Putamen (tissue), 1 donor: ENCODE results near the gene CABP7.
"Not testable (repeated sequence)": the region's sequence is repeated elsewhere in the genome, so short reads cannot be mapped to it uniquely, and the experiment has no call there.

ENCODE experiments used
- DNase-seq: peaks from one replicate; pipeline ENCODE4 v3.0.0-alpha.2; 2016; ENCODE audit warnings: low spot score

Gene CABP7

GRCh38 chr22:29750029-29750428 lies 30.2 kb downstream of the CABP7 start:
- DNase-seq, result no peak

GRCh38 chr22:29750559-29751538 lies 31.0 kb downstream of the CABP7 start:
- no peak for DNase-seq

- DNase-seq, result no peak
Measured at GRCh38 chr22:29751669-29752068, 31.9 kb downstream of the CABP7 start.

DNA sequence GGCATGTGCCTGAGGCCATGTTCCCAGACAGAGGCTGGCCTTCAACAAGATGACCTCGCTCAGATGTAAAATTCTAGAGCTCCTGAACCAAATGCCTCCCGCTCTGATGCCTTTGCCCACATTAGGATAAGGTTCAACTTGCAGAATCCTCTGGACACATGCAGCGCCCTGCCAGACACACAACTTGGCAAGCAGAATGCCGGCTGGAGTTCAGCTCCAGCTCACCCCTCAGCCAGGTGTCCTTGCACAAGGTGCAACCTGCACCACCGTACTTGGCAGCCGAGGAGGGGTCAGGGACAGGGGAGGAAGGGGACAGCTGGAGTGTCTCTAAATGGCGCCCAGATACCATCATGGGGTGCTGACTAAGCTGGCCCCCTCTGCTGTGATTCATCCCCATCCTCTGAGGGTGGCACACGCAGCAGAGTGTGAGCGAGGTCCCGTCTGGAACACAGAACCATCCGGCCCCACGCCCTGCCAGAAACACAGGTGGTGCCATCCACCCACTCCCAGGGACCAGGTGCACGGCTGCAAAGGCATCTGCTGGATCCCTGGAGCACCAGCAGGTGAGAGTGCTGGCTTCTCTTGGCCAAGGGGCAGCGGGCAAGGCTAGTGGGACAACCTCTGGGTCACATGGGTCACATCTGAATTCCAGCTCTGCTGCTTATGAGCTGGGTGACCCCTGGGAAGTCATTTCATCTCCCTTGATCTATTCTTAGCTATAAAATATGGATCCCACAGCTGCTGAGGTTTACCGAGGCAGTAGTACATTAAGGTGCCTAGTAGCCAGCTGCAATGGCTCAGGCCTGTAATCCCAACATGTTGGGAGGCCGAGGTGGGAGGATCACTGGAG lies 34.2 kb downstream of the CABP7 start:
- DNase-seq, result no peak

DNA sequence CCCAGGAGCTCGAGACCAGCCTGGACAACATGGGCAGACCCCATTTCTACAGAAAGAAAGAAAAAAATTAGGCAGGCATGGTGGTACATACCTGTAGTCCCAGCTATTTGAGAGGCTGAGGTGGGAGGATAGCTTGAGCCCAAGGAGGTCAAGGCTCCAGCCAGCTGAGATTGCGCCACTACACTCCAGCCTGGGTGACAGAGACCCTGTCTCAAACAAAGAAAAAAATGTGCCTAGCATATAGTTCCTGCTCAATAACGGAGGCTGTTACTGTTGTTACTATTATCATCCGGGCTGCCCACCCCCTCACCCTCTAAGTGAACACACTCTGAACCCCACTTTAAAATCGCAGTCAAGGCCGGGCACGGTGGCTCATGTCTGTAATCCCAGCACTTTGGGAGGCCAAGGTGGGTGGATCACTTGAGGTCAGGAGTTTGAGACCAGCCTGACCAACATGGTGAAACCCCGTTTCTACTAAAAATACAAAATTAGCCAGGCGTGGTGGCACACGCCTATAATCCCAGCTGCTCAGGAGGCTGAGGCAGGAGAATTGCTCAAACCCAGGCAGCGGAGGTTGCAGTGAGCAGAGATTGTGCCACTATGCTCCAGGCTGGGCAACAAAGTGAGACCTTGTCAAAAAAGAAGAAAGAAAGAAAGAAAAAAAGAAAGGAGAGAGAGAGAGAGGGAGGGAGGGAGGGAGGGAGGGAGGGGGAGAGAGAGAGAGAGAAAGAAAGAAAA lies 35.0 kb downstream of the CABP7 start:
- not testable (repeated sequence) for DNase-seq

- no peak for DNase-seq
Measured at GRCh38 chr22:29755889-29756288, 36.1 kb downstream of the CABP7 start.

DNA sequence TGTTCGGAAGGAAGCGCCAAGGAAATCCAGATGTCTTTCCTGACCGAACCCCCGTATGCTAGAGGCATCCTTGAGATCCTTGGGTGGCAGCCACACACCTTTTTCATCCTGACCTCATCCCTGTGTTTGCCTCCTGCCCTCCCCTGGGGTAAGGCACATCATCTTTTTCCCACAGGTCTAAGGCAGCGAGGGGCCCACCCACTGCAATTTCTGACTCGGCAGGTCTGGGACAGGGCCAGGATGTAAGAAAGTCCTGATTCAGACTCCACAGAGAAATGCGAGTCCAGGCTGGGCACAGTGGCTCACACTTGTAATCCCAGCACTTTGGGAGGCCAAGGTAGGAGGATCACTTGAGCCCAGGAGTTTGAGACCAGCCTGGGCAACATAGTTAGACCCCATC lies 36.5 kb downstream of the CABP7 start:
- no peak for DNase-seq

GRCh38 chr22:29757096-29757495 lies 37.3 kb downstream of the CABP7 start:
- DNase-seq, result no peak

GRCh38 chr22:29758068-29758622 lies 38.3 kb downstream of the CABP7 start:
- no peak for DNase-seq

GRCh38 chr22:29758959-29759358 lies 39.2 kb downstream of the CABP7 start:
- no peak for DNase-seq

- DNase-seq, result no peak
Measured at GRCh38 chr22:29762263-29762662, 42.5 kb downstream of the CABP7 start.

- DNase-seq, result no peak
Measured at GRCh38 chr22:29765905-29766631, 46.3 kb downstream of the CABP7 start.

- DNase-seq, result peak; percentile 97
Measured at GRCh38 chr22:29766632-29767170, 46.9 kb downstream of the CABP7 start, which contains the start of gene ZMAT5. ZMAT5 (minus strand) TSS chr22:29767007; CDS start chr22:29748544, 18,463 bp downstream.

GRCh38 chr22:29767171-29768051 lies 47.6 kb downstream of the CABP7 start, which contains the start of gene UQCR10:
UQCR10 (plus strand) TSS chr22:29767369; CDS start chr22:29767399, 30 bp downstream.
- DNase-seq, result peak; percentile 93

DNA sequence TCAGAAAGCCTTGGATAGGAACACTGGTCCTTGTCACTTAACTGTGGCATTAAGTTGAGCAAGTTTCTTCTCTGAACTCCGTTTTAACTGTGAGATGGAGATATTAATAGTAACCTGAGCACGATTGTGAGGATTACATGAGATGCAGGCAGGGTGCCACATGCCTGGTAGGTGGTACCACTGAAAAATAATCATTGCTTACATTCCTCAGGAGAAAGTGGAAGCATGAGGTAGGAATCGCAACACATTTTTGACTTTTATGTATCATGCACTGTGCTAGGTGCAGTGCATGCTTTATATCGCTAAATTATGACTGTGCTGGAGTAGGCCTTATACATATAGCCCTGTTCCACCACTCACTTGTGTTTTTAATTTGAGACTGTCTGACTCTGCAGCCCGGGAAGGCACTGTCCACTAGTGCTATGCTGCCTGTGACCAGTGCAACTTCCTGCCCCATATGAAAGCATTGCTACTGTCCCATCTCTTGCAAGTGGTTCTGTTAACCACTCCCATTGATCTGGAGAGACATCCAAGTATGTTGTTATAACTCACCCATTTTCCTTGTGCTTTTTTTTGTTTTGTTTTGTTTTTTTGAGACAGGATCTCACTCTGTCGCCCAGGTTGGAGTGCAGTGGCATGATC lies 48.4 kb downstream of the CABP7 start:
- DNase-seq, result no peak

DNA sequence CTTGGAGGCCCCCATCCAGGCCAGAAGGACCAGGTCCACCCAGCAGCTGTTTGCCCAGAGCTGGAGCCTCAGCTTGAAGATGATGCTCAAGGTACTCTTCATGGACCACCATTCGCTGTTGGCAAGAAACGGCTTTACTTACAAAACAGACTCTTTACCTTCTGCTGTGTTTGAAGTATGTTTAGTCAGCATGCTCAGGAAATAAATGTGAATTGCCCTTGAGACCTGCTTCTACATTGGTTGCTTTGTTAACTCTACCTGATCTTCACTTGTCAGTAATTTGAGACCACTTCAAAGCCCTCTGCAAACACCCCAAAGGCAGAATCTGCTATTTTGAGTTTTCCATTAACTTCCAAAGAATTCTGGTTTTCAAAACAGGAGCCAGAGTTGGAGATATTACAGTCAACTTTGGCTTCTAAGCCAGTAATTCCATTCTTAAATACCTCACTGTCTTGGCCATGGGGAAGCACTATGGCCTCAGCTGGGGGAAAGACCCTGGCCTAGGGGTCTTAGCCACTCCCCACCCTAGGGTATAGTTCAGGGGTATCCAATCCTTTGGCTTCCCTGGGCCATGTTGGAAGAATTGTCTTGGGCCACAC lies 50.0 kb downstream of the CABP7 start:
- DNase-seq, result no peak

- no peak for DNase-seq
Measured at GRCh38 chr22:29772170-29772641, 52.4 kb downstream of the CABP7 start.

DNA sequence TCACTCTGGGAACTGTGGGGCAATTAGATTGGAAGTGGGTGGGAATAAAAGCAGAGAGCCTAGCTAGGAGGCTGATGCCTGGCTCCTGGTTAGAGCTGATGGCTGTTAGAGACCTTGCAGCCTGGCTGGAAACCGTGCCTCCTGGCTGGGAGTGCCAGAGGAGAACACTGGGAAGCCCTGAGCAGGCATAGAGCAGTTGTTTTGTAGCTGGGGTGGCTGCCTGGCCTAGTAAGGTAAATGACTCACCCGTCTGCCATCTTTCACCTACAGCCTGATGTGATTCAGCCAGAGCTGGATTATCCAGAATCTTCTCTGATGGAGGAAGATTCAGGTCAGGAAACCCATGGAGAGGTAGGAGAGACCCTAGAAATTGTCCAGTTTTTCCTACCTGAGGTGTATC lies 53.4 kb downstream of the CABP7 start:
- peak; percentile 57 for DNase-seq
